ENCODE measurements around the gene ADCY7. TPM values are rescaled to one million over a fixed set of nuclear protein-coding genes. Genes with fewer than 3 reads are reported as not detected.

Gene ADCY7
- total RNA-seq, 1 experiment from 2014 or later: 4.0 TPM

DNA sequence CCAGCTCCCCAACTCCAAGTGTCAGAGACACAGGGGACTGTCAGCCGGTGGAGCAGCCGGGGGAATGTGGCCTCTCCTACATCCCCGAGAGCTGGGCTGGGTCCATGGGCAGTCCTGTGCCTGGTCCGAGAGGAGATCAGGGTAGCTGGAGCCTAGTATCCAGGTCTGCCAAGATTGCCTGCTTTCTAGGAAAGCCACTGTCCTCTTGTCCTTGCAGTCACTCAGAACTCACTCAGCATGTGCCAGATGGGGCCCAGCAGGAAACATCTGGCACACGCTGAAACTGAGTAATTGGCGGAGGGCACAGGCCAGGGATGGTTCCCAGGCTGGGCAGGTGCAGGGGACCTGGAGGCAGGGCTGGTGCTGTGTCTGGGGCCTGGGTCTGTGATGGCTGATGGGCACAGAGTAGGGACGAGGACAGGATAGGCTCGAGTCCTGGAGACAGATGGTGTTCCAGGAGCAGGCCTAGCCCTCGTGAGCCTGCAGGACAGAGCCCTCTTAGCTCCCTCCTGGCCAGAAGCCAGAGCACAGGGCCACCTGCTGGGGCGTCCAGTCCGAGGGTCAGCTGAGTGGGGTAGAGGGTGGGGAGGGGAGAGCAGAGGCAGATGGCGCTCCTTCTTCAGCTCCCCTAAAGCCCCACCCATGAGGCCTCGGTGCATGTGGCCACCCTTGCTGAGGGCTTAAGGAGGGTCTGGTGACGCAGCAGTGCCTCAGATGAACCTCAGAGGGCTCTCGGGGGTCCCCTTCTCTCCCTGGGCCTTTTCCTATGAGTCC lies 31.1 kb downstream of the ADCY7 start:
- Histone ChIP-seq H3K79me2 (ENCODE audit: insufficient read depth, low read length) (no peaks in the 10 kb centered on the region), H3K4me1 (ENCODE audit: insufficient read depth, low read length) (no peaks in the 10 kb centered on the region), H3K23ac (ENCODE audit: insufficient read length, low read depth, low read length) (no peak overlapping the region), H4K91ac (ENCODE audit: insufficient read length, low read depth, low read length) (no peak overlapping the region), H2AK5ac (ENCODE audit: insufficient read length, low read length) (no peak overlapping the region), H2BK15ac (ENCODE audit: low read depth, low read length) (no peak overlapping the region), H4K8ac (replicated peaks; ENCODE audit: insufficient read length, low read depth, low read length) (no peak overlapping the region), H2BK20ac (ENCODE audit: low read depth, low read length, poor library complexity, severe bottlenecking) (no peak overlapping the region), H3K4ac (ENCODE audit: low read depth, low read length) (no peak overlapping the region), H3K9ac (ENCODE audit: extremely low read depth, insufficient read length, low read length) (no peak overlapping the region), H3K18ac (ENCODE audit: insufficient read length, low read depth, low read length) (no peak overlapping the region), H4K20me1 (ENCODE audit: control insufficient read depth, insufficient read depth, insufficient read length) (no peaks in the 10 kb centered on the region), H2AFZ (ENCODE audit: low read length) (no peak overlapping the region), H3K27ac (ENCODE audit: insufficient read length, low read depth, low read length) (no peak overlapping the region), H3K27me3 (ENCODE audit: insufficient read depth, low read length) (no peaks in the 10 kb centered on the region), H3K14ac (ENCODE audit: insufficient read depth, low read length) (no peak overlapping the region; the same call in 1 of the 2 replicates), H3T11ph (ENCODE audit: low read length) (no peak overlapping the region), H2BK12ac (ENCODE audit: insufficient read length, low read depth, low read length) (no peak overlapping the region), H4K5ac (ENCODE audit: insufficient read length, low read depth, low read length) (no peak overlapping the region), H3K79me1 (ENCODE audit: insufficient read depth, low read depth, low read length, poor library complexity, severe bottlenecking) (no peaks in the 10 kb centered on the region), H3K56ac (ENCODE audit: insufficient read length, low read depth, low read length) (no peak overlapping the region), H3K23me2 (ENCODE audit: insufficient read length, low read depth, low read length, poor library complexity, severe bottlenecking) (no peaks in the 10 kb centered on the region), H2BK120ac (ENCODE audit: low read depth, low read length, poor library complexity, severe bottlenecking) (no peak overlapping the region), H3K9me3 (ENCODE audit: control insufficient read depth, low read depth, low read length) (no peaks in the 10 kb centered on the region), H3K4me2 (ENCODE audit: insufficient read depth, insufficient read length, low read length) (no peak overlapping the region), H2BK5ac (ENCODE audit: insufficient read length, low read length) (no peak overlapping the region)
- Mint-ChIP-seq H3K9me3 (no peaks in the 10 kb centered on the region), H3K27ac (peak overlapping the region in 2 of 3 experiments; percentile 32 to 41; a peak in 2 of 7 replicates), H3K4me3 (no peak overlapping the region), H3K36me3 (ENCODE audit: insufficient read depth in 1 of 3, low read depth in 3 of 3) (no peaks in the 10 kb centered on the region), H3K4me1 (peaks cover 2 to 9% of the 10 kb centered on the region in 2 experiments; a peak in 3 of 4 replicates), H3K27me3 (ENCODE audit: low read depth) (no peaks in the 10 kb centered on the region)
- TF ChIP-seq, protein P1, sequence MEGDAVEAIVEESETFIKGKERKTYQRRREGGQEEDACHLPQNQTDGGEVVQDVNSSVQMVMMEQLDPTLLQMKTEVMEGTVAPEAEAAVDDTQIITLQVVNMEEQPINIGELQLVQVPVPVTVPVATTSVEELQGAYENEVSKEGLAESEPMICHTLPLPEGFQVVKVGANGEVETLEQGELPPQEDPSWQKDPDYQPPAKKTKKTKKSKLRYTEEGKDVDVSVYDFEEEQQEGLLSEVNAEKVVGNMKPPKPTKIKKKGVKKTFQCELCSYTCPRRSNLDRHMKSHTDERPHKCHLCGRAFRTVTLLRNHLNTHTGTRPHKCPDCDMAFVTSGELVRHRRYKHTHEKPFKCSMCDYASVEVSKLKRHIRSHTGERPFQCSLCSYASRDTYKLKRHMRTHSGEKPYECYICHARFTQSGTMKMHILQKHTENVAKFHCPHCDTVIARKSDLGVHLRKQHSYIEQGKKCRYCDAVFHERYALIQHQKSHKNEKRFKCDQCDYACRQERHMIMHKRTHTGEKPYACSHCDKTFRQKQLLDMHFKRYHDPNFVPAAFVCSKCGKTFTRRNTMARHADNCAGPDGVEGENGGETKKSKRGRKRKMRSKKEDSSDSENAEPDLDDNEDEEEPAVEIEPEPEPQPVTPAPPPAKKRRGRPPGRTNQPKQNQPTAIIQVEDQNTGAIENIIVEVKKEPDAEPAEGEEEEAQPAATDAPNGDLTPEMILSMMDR (conservative IDR thresholded peaks at IDR 0.05): no peak
- DNase-seq: peak; percentile 22
- no CpG with 5 or more reads among the region's 15 CpGs for WGBS (ENCODE audit: extremely low coverage, insufficient read length, low lambda C conversion rate)

All from H9 (cell line).